Germinal center (tissue), 1 donor: ENCODE results near the gene DMD.
A peak's percentile ranks its signal among the peaks of the same experiment; 100 is the strongest.

Source experiments
- DNase-seq: peaks from one replicate; pipeline ENCODE4 v3.0.0; 2012; ENCODE audit warnings: mixed read lengths, low spot score

DMD gene

GRCh38 chrX:31227250-31227649, 1984.1 kb downstream of the DMD start:
- DNase-seq: no peak

- no peak for DNase-seq
Observed at GRCh38 chrX:31225819-31226218, 1985.5 kb downstream of the DMD start.

GRCh38 chrX:31224381-31225012, 1986.9 kb downstream of the DMD start:
- no peak for DNase-seq

- DNase-seq: peak; percentile 8
Observed at GRCh38 chrX:31223817-31224216, 1987.5 kb downstream of the DMD start.

GRCh38 chrX:31222946-31223345, 1988.4 kb downstream of the DMD start:
- DNase-seq: no peak

- DNase-seq: no peak
Observed at GRCh38 chrX:31219174-31219573, 1992.2 kb downstream of the DMD start.

GRCh38 chrX:31217084-31217483, 1994.3 kb downstream of the DMD start:
- no peak for DNase-seq

- DNase-seq: no peak
Observed at GRCh38 chrX:31215277-31215815, 1996.0 kb downstream of the DMD start.

GRCh38 chrX:31213941-31214340, 1997.4 kb downstream of the DMD start:
- peak; percentile 40 for DNase-seq

- DNase-seq: no peak
Observed at GRCh38 chrX:31212856-31213748, 1998.2 kb downstream of the DMD start.

- no peak for DNase-seq
Observed at GRCh38 chrX:31209005-31209628, 2002.2 kb downstream of the DMD start.

GRCh38 chrX:31201503-31201902, 2009.8 kb downstream of the DMD start:
- no peak for DNase-seq

GRCh38 chrX:31200430-31200829, 2010.9 kb downstream of the DMD start:
- DNase-seq: no peak

- DNase-seq: no peak
Observed at GRCh38 chrX:31199840-31200114, 2011.6 kb downstream of the DMD start.

- DNase-seq: no peak
Observed at GRCh38 chrX:31199056-31199839, 2012.1 kb downstream of the DMD start.

GRCh38 chrX:31190221-31190975, 2021.0 kb downstream of the DMD start:
- DNase-seq: no peak

- no peak for DNase-seq
Observed at GRCh38 chrX:31186693-31187338, 2024.5 kb downstream of the DMD start.

- DNase-seq: no peak
Observed at GRCh38 chrX:31185884-31186283, 2025.5 kb downstream of the DMD start.

GRCh38 chrX:31181377-31182000, 2029.9 kb downstream of the DMD start:
- no peak for DNase-seq

GRCh38 chrX:31179203-31179602, 2032.1 kb downstream of the DMD start:
- no peak for DNase-seq

GRCh38 chrX:31178769-31179125, 2032.6 kb downstream of the DMD start:
- DNase-seq: no peak
